ENCODE data around the gene SKP1. TPM values are rescaled to one million over a fixed set of nuclear protein-coding genes. Genes with fewer than 3 reads are reported as not detected.
A peak's percentile ranks its signal among the peaks of the same experiment; 100 is the strongest.
"Not testable (repeated sequence)": the region's sequence is repeated elsewhere in the genome, so short reads cannot be mapped to it uniquely, and the experiment has no call there.

The SKP1 gene
- total RNA-seq, 1 donor from 2014 or later: 399 TPM

- Histone ChIP-seq H3K79me2 (ENCODE audit: insufficient read depth, low read length) (peaks cover 100% of the 10 kb centered on the region), H3K4me2 (ENCODE audit: low read length) (no peak overlapping the region), H3K4me1 (ENCODE audit: insufficient read depth, low read length) (no peaks in the 10 kb centered on the region), H3K27me3 (ENCODE audit: insufficient read depth, low read length) (no peaks in the 10 kb centered on the region), H3K27ac (ENCODE audit: low read depth, low read length) (no peak overlapping the region), H4K20me1 (ENCODE audit: insufficient read depth, low read length) (peaks cover 99% of the 10 kb centered on the region), H3K4me3 (ENCODE audit: insufficient read depth, low read depth, low read length) (no peak overlapping the region), H2AFZ (ENCODE audit: low read depth, low read length) (no peak overlapping the region), H3K9ac (ENCODE audit: low read length) (no peak overlapping the region), H3K36me3 (ENCODE audit: insufficient read depth, low read length) (no peaks in the 10 kb centered on the region), H3K9me3 (ENCODE audit: insufficient read depth, low read depth, low read length) (peaks cover 3% of the 10 kb centered on the region)
- Mint-ChIP-seq H3K9me3 (ENCODE audit: unreplicated experiment) (no peaks in the 10 kb centered on the region), H3K4me3 (ENCODE audit: unreplicated experiment) (no peak overlapping the region), H3K27me3 (ENCODE audit: low read depth, unreplicated experiment) (no peaks in the 10 kb centered on the region), H3K4me1 (ENCODE audit: low read depth, unreplicated experiment) (peaks cover 7% of the 10 kb centered on the region), H3K36me3 (ENCODE audit: low read depth, unreplicated experiment) (peaks cover 7% of the 10 kb centered on the region), H3K27ac (ENCODE audit: unreplicated experiment) (no peak overlapping the region)
- FAIRE-seq: no peak
- TF ChIP-seq CTCF (IDR thresholded peaks at IDR 0.05; ENCODE audit: insufficient read depth, low read depth, low read length) (no peak), EZH2 (IDR thresholded peaks at IDR 0.05; ENCODE audit: insufficient read depth, low read length) (no peak)
- no peak for DNase-seq (ENCODE audit: low read depth)
Observed at GRCh38 chr5:134215757-134216156, 39.0 kb upstream of the SKP1 start.

GRCh38 chr5:134211263-134212031, 34.7 kb upstream of the SKP1 start:
- not testable (repeated sequence) for H3K9ac ChIP-seq (ENCODE audit: low read length); FAIRE-seq; H3K9me3 Mint-ChIP-seq (ENCODE audit: unreplicated experiment); H3K27me3 ChIP-seq (ENCODE audit: insufficient read depth, low read length); H3K36me3 Mint-ChIP-seq (ENCODE audit: low read depth, unreplicated experiment); H3K4me1 ChIP-seq (ENCODE audit: insufficient read depth, low read length); H2AFZ ChIP-seq (ENCODE audit: low read depth, low read length); H3K4me3 Mint-ChIP-seq (ENCODE audit: unreplicated experiment); H3K36me3 ChIP-seq (ENCODE audit: insufficient read depth, low read length); H3K27ac Mint-ChIP-seq (ENCODE audit: unreplicated experiment); H3K4me2 ChIP-seq (ENCODE audit: low read length); H3K4me1 Mint-ChIP-seq (ENCODE audit: low read depth, unreplicated experiment); H3K27me3 Mint-ChIP-seq (ENCODE audit: low read depth, unreplicated experiment); H3K4me3 ChIP-seq (ENCODE audit: insufficient read depth, low read depth, low read length); H3K27ac ChIP-seq (ENCODE audit: low read depth, low read length); H3K9me3 ChIP-seq (ENCODE audit: insufficient read depth, low read depth, low read length)
- peaks cover 100% of the 10 kb centered on the region for H4K20me1 ChIP-seq (ENCODE audit: insufficient read depth, low read length)
- H3K79me2 ChIP-seq (ENCODE audit: insufficient read depth, low read length): peaks cover 100% of the 10 kb centered on the region
- peak; percentile 80 for DNase-seq (ENCODE audit: low read depth)

DNA sequence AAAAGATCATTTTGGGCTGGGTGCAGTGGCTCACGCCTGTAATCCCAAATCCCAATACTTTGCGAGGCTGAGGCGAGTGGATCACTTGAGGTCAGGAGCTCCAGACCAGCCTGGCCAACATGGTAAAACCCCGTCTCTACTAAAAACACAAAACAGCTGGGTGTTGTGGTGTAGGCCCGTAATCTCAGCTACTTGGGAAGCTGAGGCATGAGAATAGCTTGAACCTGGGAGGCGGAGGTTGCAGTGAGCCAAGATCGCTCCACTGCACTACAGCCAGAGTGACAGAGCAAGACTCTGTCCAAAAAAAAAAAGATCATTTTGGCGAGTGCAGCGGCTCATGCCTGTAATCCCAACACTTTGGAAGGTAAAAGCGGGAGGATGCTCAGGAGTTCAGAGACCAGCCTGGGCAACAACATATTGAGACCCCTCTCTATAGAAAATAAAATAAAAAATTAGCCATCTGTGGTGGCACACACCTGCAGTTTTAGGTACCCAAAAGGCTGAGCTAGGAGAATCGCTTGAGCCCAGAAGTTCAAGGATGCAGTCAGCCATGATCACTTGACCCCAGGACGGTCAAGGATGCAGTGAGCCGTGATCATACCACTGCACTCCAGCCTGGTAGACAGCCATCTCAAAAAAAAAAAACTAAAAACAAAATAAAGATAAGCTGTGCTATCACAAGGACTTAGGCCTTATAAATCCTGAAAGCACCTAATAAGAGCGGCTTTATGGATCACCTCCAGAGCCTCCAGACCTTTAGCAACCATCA, 32.9 kb upstream of the SKP1 start:
- Histone ChIP-seq H3K27me3 (ENCODE audit: insufficient read depth, low read length) (no peaks in the 10 kb centered on the region), H3K4me1 (ENCODE audit: insufficient read depth, low read length) (no peaks in the 10 kb centered on the region), H3K79me2 (ENCODE audit: insufficient read depth, low read length) (peaks cover 100% of the 10 kb centered on the region), H3K4me3 (ENCODE audit: insufficient read depth, low read depth, low read length) (no peak overlapping the region), H3K27ac (ENCODE audit: low read depth, low read length) (no peak overlapping the region), H3K9me3 (ENCODE audit: insufficient read depth, low read depth, low read length) (peaks cover 3% of the 10 kb centered on the region), H3K9ac (ENCODE audit: low read length) (no peak overlapping the region), H2AFZ (ENCODE audit: low read depth, low read length) (no peak overlapping the region), H3K36me3 (ENCODE audit: insufficient read depth, low read length) (peaks cover 7% of the 10 kb centered on the region), H4K20me1 (ENCODE audit: insufficient read depth, low read length) (peaks cover 100% of the 10 kb centered on the region), H3K4me2 (ENCODE audit: low read length) (no peak overlapping the region)
- DNase-seq (ENCODE audit: low read depth) (no peak), FAIRE-seq (no peak)
- H3K27me3 Mint-ChIP-seq (ENCODE audit: low read depth, unreplicated experiment): no peaks in the 10 kb centered on the region
- H3K4me1 Mint-ChIP-seq (ENCODE audit: low read depth, unreplicated experiment): peaks cover 3% of the 10 kb centered on the region
- TF ChIP-seq EZH2 (IDR thresholded peaks at IDR 0.05; ENCODE audit: insufficient read depth, low read length): no peak
- TF ChIP-seq CTCF (IDR thresholded peaks at IDR 0.05; ENCODE audit: insufficient read depth, low read depth, low read length): no peak
- peaks cover 7% of the 10 kb centered on the region for H3K36me3 Mint-ChIP-seq (ENCODE audit: low read depth, unreplicated experiment)
- H3K27ac Mint-ChIP-seq (ENCODE audit: unreplicated experiment): peak overlapping the region; percentile 38
- no peak overlapping the region for H3K4me3 Mint-ChIP-seq (ENCODE audit: unreplicated experiment)
- no peaks in the 10 kb centered on the region for H3K9me3 Mint-ChIP-seq (ENCODE audit: unreplicated experiment)
